B cell (primary cell): Measurements from ENCODE around the gene NNT. TPM values are rescaled to one million over a fixed set of nuclear protein-coding genes. Genes with fewer than 3 reads are reported as not detected.

Experiments
- ATAC-seq: fragments of 200-7000 bp; cut with Tn5 transposase; one replicate; pipeline ENCODE4 v1.10.0; 2021; ENCODE audit warnings: low read depth, mild to moderate bottlenecking, moderate number of reproducible peaks, moderate library complexity
- CTCF ChIA-PET: fragments of 350-600 bp; sonication (Branson Sonifier 250); formaldehyde crosslinking; loops from one replicate; lab custom pipeline; 2021; ENCODE audit warnings: antibody characterized with exemption, inconsistent platforms; lab: Charles Lee
- POLR2A ChIA-PET: fragments of 350-600 bp; sonication (Branson Sonifier 250); formaldehyde crosslinking; loops from one replicate; lab custom pipeline; 2021; ENCODE audit warnings: antibody characterized with exemption; lab: Charles Lee
- DNase-seq: peaks from one replicate; pipeline ENCODE4 v3.0.0; 2013
- H2AFZ ChIP-seq: 2 replicates; pipeline ENCODE4 v1.6.1; 2012; ENCODE audit warnings: mild to moderate bottlenecking, low read depth, low read length; ENCODE audit not compliant: insufficient read depth, poor library complexity, severe bottlenecking
- H3K27ac ChIP-seq, 2 donors: 1 replicate in 1 of 2; 2 replicates in 1 of 2; pipeline ENCODE4 v1.5.1; 2012 to 2013; ENCODE audit warnings: low read length in 2 of 2, mild to moderate bottlenecking in 2 of 2, moderate library complexity in 1 of 2
- H3K27me3 ChIP-seq, 4 experiments: fragments of 200-600 bp in 1 of 4; sonication (generic) in 1 of 4; replicated peaks in 1 of 4; 1 replicate in 2 of 4; 2 replicates in 2 of 4; pipeline versions ENCODE4 v1.6.1 to v1.7.0; 2013 to 2016; ENCODE audit warnings: low read length in 3 of 4, mild to moderate bottlenecking in 2 of 4, mixed read lengths in 1 of 4, moderate library complexity in 1 of 4; ENCODE audit not compliant: insufficient read depth in 4 of 4, control insufficient read depth in 3 of 4; ENCODE audit errors: control extremely low read depth in 1 of 4
- H3K36me3 ChIP-seq, 2 experiments: replicated peaks in 1 of 2; 1 replicate in 1 of 2; 2 replicates in 1 of 2; pipeline versions ENCODE4 v1.6.1 to v1.7.1; 2013; ENCODE audit warnings: low read length in 1 of 2; ENCODE audit not compliant: insufficient read depth in 2 of 2, control insufficient read depth in 1 of 2; ENCODE audit errors: control extremely low read depth in 1 of 2, extremely low read depth in 1 of 2
- H3K4me1 ChIP-seq, 2 donors: fragments of 200-600 bp in 1 of 2; sonication (generic) in 1 of 2; 1 replicate in 1 of 2; 2 replicates in 1 of 2; pipeline versions ENCODE4 v1.5.1 to v1.6.1; 2013 to 2017; ENCODE audit warnings: low read length in 2 of 2; ENCODE audit not compliant: control insufficient read depth in 2 of 2, insufficient read depth in 2 of 2
- H3K4me2 ChIP-seq: replicated peaks from 2 replicates; pipeline ENCODE3; 2012; ENCODE audit warnings: mild to moderate bottlenecking, low read depth, low read length; ENCODE audit not compliant: poor library complexity, severe bottlenecking
- H3K4me3 ChIP-seq, 5 experiments: fragments of 200-600 bp in 1 of 5; sonication (generic) in 1 of 5; 1 replicate in 3 of 5; 2 replicates in 2 of 5; pipeline versions ENCODE4 v1.5.1 to v1.7.0; 2011 to 2016; ENCODE audit warnings: low read length in 4 of 5, mild to moderate bottlenecking in 4 of 5, low read depth in 2 of 5, control low read depth in 1 of 5, moderate library complexity in 1 of 5; ENCODE audit not compliant: insufficient read depth in 1 of 5; ENCODE audit errors: control extremely low read depth in 1 of 5, extremely low read depth in 1 of 5
- H3K79me2 ChIP-seq: fragments of 200-600 bp; sonication (generic); one replicate; pipeline ENCODE4 v1.6.0; 2016; ENCODE audit warnings: low read length; ENCODE audit not compliant: control insufficient read depth, insufficient read depth
- H3K9ac ChIP-seq: fragments of 200-600 bp; sonication (generic); 2 replicates; pipeline ENCODE4 v1.6.1; 2017; ENCODE audit warnings: mild to moderate bottlenecking, low read length, moderate library complexity
- H3K9me3 ChIP-seq, 3 donors: one replicate each; pipeline versions ENCODE4 v1.6.1 to v1.7.1; 2013; ENCODE audit warnings: low read length in 2 of 3; ENCODE audit not compliant: control insufficient read depth in 2 of 3, insufficient read depth in 1 of 3; ENCODE audit errors: control extremely low read depth in 1 of 3
- H4K20me1 ChIP-seq: 2 replicates; pipeline ENCODE4 v1.6.0; 2012; ENCODE audit warnings: mild to moderate bottlenecking, low read length; ENCODE audit not compliant: insufficient read depth, control insufficient read depth, poor library complexity, severe bottlenecking
- H3K27ac Mint-ChIP-seq: one replicate; pipeline ENCODE4 v1.8.0; 2021; ENCODE audit warnings: mixed read lengths
- H3K27me3 Mint-ChIP-seq: one replicate; pipeline ENCODE4 v1.8.0; 2021; ENCODE audit warnings: mixed read lengths
- H3K4me1 Mint-ChIP-seq: one replicate; pipeline ENCODE4 v1.8.0; 2021; ENCODE audit warnings: mixed read lengths
- H3K4me3 Mint-ChIP-seq: one replicate; pipeline ENCODE4 v1.8.0; 2021; ENCODE audit warnings: mixed read lengths
- H3K9me3 Mint-ChIP-seq: one replicate; pipeline ENCODE4 v1.8.0; 2022; ENCODE audit warnings: mixed read lengths; ENCODE audit not compliant: insufficient read depth
- EZH2 ChIP-seq: IDR thresholded peaks from 2 replicates; pipeline ENCODE4 v1.6.1; 2012; ENCODE audit warnings: borderline replicate concordance, low read depth, mild to moderate bottlenecking, moderate library complexity, low read length; ENCODE audit not compliant: insufficient read depth, poor library complexity, severe bottlenecking
- WGBS: methylation state at CpG from one replicate; pipeline ENCODE4 v1.1.5; 2013; ENCODE audit warnings: missing lambda C conversion rate; ENCODE audit not compliant: insufficient coverage; 5-methylcytosine and 5-hydroxymethylcytosine counted together
- intact Hi-C: fragments of 100-400 bp; cut with micrococcal nuclease; formaldehyde crosslinking; loops from one replicate; pipeline ENCODE4 v1.10.0; 2022
- polyA plus RNA-seq: library from polyadenylated mRNA; depleted of rRNA; stranded (reverse); fragments of >200 nt; gene quantifications from 2 replicates; pipeline ENCODE4 v1.2.3, GENCODE V29; 2012
- total RNA-seq, 2 donors: library from RNA; stranded (reverse); fragments of 120-200 nt in 1 of 2; gene quantifications; 1 replicate in 1 of 2; 2 replicates in 1 of 2; pipeline versions ENCODE4 v1.2.3 to v1.2.4, GENCODE V29; 2013 to 2022
- TF ChIP-seq, protein P1 (sequence below): fragments of 200-600 bp; IDR thresholded peaks from one replicate; pipeline ENCODE4 v1.8.0; 2022; ENCODE audit warnings: antibody characterized with exemption, mild to moderate bottlenecking

Gene NNT
- total and polyA plus RNA-seq, 2 donors (not counting 1 experiment from before 2014, with no cell fraction given), result 17.8 to 61.1 TPM

DNA sequence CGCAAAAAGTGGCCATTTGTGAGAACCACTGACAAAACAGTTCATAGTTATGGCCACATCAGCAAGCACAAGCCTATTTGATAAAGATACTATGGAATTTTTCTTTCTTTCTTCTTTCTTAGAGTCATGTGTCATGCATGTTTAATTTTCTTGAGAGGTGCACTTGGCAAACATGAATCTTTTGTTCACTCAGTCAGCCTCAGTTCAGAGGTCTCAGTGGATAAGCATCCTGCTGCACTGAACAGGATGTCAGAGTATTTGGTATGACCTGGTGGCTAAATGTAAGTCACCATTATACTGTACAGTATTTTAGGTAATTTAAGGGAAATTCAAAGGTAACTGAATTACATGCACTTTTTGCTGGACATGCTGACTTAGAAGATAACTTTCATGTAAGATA, 5.4 kb downstream of the NNT start:
- intact Hi-C loops, result no loop called here
- CTCF ChIA-PET, result no interaction called here
- no peak overlapping the region for H3K4me3 Mint-ChIP-seq
- WGBS, result no CpG with 5 or more reads among the region's 1 CpG
- H3K9me3 Mint-ChIP-seq, result no peaks in the 10 kb centered on the region
- H3K27ac Mint-ChIP-seq, result no peak overlapping the region
- no peaks in the 10 kb centered on the region for H3K27me3 Mint-ChIP-seq
- POLR2A ChIA-PET, result no interaction called here
- Histone ChIP-seq H3K27ac (peak overlapping the region in 1 of 2 donors; percentile 15), H3K4me1 (peaks cover 6 to 14% of the 10 kb centered on the region in 2 donors), H3K9me3 (no peaks in the 10 kb centered on the region), H4K20me1 (peaks cover 10% of the 10 kb centered on the region), H3K27me3 (no peaks in the 10 kb centered on the region), H2AFZ (no peak overlapping the region), H3K9ac (no peak overlapping the region), H3K4me2 (no peak overlapping the region), H3K4me3 (no peak overlapping the region), H3K79me2 (peaks cover 47% of the 10 kb centered on the region), H3K36me3 (peaks cover 4 to 37% of the 10 kb centered on the region in 2 experiments)
- no peak for ATAC-seq
- no peak for DNase-seq
- no peak for TF ChIP-seq EZH2
- TF ChIP-seq, protein P1, sequence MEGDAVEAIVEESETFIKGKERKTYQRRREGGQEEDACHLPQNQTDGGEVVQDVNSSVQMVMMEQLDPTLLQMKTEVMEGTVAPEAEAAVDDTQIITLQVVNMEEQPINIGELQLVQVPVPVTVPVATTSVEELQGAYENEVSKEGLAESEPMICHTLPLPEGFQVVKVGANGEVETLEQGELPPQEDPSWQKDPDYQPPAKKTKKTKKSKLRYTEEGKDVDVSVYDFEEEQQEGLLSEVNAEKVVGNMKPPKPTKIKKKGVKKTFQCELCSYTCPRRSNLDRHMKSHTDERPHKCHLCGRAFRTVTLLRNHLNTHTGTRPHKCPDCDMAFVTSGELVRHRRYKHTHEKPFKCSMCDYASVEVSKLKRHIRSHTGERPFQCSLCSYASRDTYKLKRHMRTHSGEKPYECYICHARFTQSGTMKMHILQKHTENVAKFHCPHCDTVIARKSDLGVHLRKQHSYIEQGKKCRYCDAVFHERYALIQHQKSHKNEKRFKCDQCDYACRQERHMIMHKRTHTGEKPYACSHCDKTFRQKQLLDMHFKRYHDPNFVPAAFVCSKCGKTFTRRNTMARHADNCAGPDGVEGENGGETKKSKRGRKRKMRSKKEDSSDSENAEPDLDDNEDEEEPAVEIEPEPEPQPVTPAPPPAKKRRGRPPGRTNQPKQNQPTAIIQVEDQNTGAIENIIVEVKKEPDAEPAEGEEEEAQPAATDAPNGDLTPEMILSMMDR, result no peak
- H3K4me1 Mint-ChIP-seq, result peaks cover 17% of the 10 kb centered on the region

DNA sequence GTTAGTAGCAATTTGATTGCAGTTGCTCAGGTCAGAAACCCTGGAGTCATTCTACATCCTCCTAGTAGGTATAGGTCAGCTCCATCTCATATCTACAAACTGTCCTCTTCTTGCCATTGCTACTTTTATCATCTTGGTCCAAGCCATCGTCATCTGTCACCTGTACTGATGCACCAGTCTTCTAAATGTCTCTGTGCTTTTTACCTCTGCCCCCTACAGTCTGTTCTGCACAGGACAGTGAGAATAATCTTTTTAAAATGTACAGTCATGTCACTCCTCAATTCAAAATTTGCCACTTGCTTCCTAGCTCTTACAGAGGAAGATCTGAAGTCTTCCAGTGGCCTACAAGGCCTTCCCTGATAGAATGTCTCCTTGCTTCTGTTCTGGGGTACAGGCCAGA, 6.8 kb downstream of the NNT start:
- no peak overlapping the region for H3K4me3 Mint-ChIP-seq
- ChIA-PET CTCF (interaction anchor here (1.2 kb wide), 1 partner anchor 9 kb away, joined by 3 read pairs; no protein-coding TSS in a partner anchor), POLR2A (no interaction called here)
- peaks cover 34% of the 10 kb centered on the region for H3K79me2 ChIP-seq
- peaks cover 4% of the 10 kb centered on the region for H4K20me1 ChIP-seq
- no peak overlapping the region for H3K4me3 ChIP-seq
- H3K9me3 ChIP-seq, result no peaks in the 10 kb centered on the region
- peak overlapping the region in 1 of 2 donors; percentile 8 for H3K27ac ChIP-seq
- H3K27me3 ChIP-seq, result no peaks in the 10 kb centered on the region
- ATAC-seq, result peak; percentile 39
- H3K9ac ChIP-seq, result no peak overlapping the region
- H3K36me3 ChIP-seq, result peaks cover 6 to 46% of the 10 kb centered on the region in 2 experiments
- intact Hi-C loops, result no loop called here
- no peaks in the 10 kb centered on the region for H3K27me3 Mint-ChIP-seq
- H3K4me2 ChIP-seq, result no peak overlapping the region
- H3K4me1 ChIP-seq, result peaks cover 0 to 1% of the 10 kb centered on the region in 2 donors
- H3K9me3 Mint-ChIP-seq, result no peaks in the 10 kb centered on the region
- peaks cover 4% of the 10 kb centered on the region for H3K4me1 Mint-ChIP-seq
- no peak overlapping the region for H2AFZ ChIP-seq
- H3K27ac Mint-ChIP-seq, result no peak overlapping the region
- 73% methylated on average over 1 of the region's 1 CpG for WGBS
- TF ChIP-seq EZH2, result no peak
- TF ChIP-seq, protein P1, result peak; percentile 17
- DNase-seq, result no peak
